HS-27A (cell line): ENCODE results near the gene TCHHL1.
"Not testable (repeated sequence)": the region's sequence is repeated elsewhere in the genome, so short reads cannot be mapped to it uniquely, and the experiment has no call there.

Experiments used
- DNase-seq: peaks from one replicate; pipeline ENCODE4 v3.0.0-alpha.2; 2012; ENCODE audit warnings: low read depth, missing footprints

TCHHL1 gene

GRCh38 chr1:152086760-152087159, 2.1 kb downstream of the TCHHL1 start:
- no peak for DNase-seq

DNA sequence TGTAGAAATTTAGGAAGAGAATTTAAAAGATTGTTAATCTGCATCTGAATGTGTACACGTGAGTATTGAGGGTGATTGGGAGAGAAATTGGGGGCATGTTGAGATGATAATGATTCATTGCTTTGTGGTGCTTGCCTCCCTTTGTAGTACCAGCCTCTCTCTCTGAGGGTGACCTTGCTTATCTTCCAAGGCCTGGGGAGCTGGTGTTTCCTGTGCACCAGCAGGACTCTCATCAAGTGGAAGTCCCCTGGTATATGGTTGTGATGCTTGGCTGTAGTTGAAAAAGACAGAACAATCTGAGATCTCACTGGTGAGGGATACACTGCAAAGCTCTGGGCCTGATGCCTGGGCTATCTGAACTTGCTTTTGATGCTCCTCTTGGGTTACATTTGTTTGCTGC, 4.0 kb downstream of the TCHHL1 start:
- no peak for DNase-seq

DNA sequence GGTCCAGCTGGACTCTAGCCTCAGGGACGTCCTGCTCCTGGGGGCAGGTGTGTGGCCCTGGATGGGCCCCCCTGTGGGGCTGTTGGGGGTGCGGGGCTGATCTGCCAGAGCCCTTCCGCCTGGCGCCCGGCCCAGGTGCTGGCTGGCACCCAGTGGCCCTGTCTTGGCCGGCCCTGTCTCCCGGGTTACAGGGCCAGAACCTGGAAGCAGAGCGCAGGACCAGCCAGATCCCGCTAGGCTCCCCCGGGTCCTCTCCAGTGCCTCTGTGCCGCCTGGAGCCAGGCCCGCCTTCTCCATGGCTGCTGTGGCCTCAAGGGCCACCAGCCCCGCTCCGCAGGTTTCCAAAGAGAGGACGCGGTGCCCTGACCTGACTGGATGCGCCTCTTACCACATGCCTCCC, 7.8 kb downstream of the TCHHL1 start:
- DNase-seq = not testable (repeated sequence)

- not testable (repeated sequence) for DNase-seq
Observed at GRCh38 chr1:152080494-152080893, 8.4 kb downstream of the TCHHL1 start.

DNA sequence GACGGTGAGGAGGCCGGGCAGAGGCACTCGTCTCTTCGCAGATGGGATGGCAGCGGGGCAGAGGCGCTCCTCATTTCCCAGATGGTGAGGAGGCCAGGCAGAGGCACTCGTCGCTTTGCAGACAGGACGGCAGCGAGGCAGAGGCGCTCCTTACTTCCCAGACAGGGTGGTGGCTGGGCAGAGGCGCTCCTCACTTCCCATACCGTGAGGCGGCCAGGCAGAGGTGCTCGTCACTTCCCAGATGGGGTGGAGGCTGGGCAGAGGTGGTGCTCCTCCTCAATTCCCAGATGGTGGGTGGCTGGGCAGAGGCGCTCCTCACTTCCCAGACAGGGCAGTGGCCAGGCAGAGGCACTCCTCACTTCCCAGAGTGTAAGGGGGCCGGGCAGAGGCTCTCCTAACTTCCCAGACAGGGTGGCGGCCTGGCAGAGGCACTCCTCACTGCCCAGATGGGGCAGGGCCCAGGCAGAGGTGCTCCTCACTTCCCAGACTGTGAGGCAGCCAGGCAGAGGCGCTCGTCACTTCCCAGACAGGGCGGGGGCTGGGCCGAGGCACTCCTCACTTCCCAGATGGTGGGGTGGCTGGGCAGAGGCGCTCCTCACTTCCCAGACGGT, 9.9 kb downstream of the TCHHL1 start:
- DNase-seq = no peak

DNA sequence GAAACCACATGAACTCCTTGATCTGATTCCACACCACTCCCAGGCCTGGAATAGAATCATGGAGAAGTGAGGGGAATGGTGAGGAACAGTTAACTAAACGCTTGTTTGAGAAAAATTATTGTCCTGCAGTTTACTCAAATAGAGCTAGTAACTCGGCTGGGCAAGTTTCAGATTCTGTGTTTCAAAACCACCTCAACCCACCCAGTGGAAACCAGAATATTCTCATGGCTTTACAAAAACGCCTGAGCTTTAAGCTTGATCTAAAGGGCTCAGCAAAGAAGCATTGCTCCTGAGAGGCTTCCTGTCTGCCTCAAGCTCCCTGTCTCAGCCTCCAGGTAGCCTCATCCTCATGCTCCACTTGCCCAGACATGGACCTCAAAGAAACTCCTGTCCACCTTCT, 16.6 kb downstream of the TCHHL1 start:
- DNase-seq = no peak

- no peak for DNase-seq
Observed at GRCh38 chr1:152071123-152071522, 17.7 kb downstream of the TCHHL1 start.

DNA sequence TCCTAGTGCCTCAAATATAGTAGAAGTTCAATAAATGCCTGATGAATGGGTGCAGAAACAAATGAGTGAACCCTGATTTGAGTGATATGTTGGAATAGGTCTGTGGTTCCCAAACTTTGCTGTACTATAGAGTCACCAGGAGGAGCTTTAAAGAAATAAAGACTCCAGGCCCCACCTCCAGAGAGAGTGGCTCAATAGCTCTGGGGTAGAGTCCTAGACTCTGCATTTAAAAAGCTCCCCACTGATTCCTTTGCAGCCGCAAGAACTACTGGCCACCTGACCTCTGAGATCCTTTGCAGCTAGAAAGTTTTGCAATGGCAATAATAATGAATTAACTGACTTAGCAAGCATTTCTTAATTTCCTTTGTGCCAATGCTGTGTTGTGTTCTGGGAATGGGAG, 20.9 kb downstream of the TCHHL1 start:
- no peak for DNase-seq

GRCh38 chr1:152067150-152067549, 21.7 kb downstream of the TCHHL1 start:
- DNase-seq = no peak

- DNase-seq = no peak
Observed at GRCh38 chr1:152061952-152062351, 26.9 kb downstream of the TCHHL1 start.

DNA sequence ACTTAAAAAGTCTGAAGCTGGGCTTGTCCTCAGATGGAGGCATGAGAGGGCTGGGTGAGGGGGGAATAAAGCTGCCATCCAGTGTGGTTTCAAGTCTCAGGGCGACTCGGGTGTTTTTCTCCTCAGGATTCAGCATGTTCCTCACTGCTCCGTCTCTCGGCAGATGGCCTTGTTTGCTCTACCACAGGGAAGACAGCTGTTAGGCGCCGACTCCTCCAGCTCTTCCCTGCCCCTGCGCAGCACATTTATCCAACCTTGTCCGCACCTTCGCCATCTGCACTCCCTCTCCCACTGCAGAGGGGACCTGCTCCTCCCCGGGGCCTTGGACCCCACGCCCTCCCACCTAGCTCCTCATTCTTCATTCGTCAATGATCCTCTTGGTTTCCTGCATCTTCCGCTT, 35.5 kb downstream of the TCHHL1 start:
- no peak for DNase-seq

DNA sequence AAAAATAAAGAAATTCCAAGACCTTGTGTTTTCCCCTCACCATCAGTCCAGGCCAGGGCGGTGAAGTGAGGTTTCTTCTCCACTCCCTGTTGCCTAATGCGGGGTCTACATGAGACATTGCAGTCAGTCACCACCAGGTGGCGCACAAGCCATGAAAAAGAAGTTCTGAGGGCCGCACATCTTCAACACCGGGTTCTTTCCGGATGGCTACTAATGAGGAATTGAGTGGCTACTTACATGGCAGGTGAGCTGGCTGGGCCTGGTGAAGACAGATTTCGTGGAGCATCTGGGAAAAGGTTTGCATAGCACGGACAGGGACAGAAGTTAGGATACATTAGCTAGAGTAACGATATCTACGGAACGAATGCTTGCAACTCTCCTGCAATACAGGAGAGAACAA, 36.3 kb downstream of the TCHHL1 start:
- peak; percentile 31 for DNase-seq

DNA sequence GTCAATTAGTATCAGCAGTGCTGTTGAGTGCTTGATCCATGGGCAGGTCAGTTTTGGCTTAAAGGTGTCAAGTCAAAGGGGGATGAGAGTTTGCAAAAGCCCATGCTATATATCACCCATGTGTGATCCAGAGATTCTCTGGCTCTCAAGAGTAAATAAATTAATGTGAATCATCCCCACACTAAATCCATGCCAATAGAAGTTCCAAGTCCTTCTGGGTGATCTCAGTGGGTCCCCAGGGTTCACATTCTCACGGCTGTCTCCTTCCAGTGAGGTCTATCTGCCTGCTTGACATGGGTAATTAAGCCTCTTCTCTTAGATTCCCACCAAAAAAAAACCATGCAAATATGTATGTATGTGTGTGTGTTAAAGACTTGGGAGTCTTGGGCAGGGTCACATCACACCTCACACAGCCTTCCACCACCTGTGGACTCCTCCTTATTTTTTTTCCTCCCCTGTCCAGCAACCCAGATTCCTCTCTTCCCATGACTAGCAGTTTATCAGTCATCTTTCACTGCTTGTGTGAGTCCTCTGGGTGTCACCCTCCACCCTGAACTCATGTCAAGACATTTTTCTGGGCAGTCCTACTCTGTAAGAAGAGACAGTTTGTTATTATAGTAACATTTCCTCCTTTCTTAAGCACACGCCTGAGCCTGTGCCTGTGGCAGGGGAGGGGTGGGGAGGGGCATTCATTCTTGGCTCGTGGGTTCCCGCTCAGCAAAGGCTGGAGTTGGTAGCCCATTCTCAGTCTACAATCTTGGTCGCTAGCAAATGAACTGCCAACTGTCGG, 37.8 kb downstream of the TCHHL1 start:
- DNase-seq = no peak

- DNase-seq = no peak
Observed at GRCh38 chr1:152049291-152050083, 39.4 kb downstream of the TCHHL1 start.

- no peak for DNase-seq
Observed at GRCh38 chr1:152048416-152049009, 40.4 kb downstream of the TCHHL1 start.

GRCh38 chr1:152047730-152048415, 41.0 kb downstream of the TCHHL1 start:
- peak; percentile 94 for DNase-seq

- no peak for DNase-seq
Observed at GRCh38 chr1:152047413-152047729, 41.5 kb downstream of the TCHHL1 start.

GRCh38 chr1:152044386-152044785, 44.5 kb downstream of the TCHHL1 start:
- no peak for DNase-seq

GRCh38 chr1:152043870-152044269, 45.0 kb downstream of the TCHHL1 start:
- no peak for DNase-seq

DNA sequence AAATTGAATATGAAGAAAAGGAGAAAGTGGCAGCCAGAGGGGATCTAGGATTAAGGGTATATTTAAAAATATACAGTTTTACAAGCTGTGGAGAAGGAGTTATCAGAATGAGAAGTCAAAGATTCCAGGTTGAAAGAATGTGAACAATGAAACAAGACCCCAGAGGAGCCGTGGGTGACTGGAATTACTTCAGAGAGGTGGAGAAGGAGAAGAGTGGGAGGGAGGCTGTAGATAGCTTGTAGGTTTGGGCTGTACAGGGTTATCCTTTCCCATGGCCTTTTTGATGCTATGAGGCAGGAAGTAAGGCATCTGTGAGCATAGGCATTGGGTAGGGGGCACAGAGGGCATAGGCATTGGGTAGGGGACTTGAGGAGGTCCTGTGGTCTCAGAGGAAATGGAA, 46.8 kb downstream of the TCHHL1 start:
- no peak for DNase-seq

DNA sequence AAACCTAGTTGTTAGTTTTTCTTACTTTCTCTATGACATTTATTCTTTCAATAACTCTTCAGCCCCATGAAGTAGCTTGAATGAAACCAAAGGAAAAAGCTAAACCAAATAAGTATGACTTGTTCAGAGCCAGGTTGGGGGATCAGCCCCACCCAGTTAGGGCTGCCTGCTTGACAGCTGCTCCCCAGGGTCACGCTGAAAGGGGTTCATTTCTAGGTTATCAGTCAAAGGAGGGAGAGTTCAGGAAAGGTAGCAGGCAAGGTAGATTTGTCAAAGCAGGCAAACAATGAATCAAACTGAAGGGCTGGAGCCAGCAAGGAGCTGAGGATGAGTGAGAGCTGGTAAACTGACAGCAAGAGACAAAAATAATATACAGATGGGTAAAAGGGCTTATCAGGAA, 49.0 kb downstream of the TCHHL1 start:
- no peak for DNase-seq

DNA sequence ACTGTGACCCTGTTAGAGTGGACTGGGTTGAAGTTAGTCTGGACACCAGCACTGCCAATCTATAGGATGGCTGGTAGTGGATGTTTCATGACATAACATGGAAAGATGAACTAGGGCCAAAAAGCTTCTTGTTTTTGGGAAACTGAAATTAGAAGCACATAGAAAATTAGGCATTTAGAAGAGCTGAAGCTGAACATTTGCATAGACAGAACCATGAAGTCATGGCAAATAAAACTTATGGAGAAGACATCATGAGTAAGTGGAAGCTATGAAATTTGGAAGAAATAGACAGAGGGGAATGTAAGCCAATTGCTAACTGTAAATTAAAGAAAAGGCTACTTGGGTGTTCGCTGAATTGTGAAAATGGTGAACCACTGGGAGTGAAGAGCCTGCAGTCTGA, 49.4 kb downstream of the TCHHL1 start:
- DNase-seq = no peak
